ENCODE data around the gene ACY1. TPM values are rescaled to one million over a fixed set of nuclear protein-coding genes. Genes with fewer than 3 reads are reported as not detected.

The ACY1 gene
- total RNA-seq, 2 experiments from 2014 or later, result 57.0 to 63.9 TPM

DNA sequence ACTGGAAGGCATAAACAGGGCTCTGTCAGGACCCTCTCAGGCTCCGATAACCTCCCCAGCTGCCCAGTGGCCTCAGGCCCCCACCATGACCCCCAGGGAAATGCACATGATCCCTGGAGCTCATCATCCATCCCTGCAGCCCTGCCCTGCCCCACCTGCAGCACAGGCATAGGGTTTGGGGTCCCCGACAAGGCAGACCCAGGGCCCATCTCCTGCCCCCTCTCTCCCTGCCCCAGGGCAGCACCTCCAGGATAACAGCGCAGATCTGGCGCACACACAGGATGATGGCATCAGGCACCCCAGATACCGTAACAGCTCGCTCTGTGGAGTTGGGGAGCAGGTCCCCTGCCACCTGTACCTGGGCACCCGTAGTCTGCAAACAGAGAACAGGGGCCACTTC, 23.7 kb upstream of the ACY1 start:
- POLR2A ChIA-PET, result no interaction called here
- CTCF ChIA-PET, result no interaction called here

DNA sequence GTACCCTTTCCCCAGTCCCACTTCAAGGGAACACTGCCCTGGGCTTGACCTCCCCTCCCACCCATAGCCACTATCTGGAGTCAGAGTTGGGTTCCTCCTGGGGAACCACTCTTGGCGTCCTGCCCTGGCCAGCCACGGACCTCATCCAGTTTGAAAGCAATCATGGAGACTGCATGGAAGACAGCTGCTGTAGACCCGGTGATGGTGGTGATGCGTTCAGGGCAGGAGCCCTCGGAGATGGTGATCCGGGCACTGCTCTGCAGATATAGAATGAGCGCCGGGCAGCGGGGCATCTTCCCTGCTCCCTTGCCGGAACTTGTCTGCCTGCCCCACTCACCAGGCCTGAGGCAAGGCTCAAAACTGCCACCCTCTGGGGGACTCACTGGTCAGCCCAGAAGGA, 22.9 kb upstream of the ACY1 start:
- CTCF ChIA-PET, result no interaction called here
- POLR2A ChIA-PET, result no interaction called here

DNA sequence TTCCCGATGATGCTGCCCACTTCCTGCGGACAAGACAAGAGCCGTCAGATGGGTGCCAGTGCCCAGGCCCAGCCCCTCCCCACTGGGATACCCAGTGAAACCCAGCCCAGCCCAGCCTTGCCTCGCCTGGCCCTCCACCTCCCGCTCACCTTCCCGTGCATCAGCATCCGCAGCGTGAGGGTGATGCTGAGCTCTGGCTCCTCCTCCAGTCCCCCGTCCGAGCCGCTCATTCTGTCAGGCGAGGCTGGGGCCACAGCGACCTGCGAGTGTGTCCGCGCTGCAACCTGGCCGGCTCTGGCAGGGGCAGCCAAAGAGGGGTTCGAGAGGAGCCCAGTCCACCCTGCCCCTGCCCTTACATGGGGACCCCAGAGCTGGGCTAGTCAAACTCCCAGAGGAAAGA, 22.3 kb upstream of the ACY1 start:
- ChIA-PET CTCF (interaction anchor here (1.8 kb wide), 1 partner anchor 12 kb away, joined by 7 read pairs; the partner anchor contains the start of gene ABHD14B), POLR2A (no interaction called here)

DNA sequence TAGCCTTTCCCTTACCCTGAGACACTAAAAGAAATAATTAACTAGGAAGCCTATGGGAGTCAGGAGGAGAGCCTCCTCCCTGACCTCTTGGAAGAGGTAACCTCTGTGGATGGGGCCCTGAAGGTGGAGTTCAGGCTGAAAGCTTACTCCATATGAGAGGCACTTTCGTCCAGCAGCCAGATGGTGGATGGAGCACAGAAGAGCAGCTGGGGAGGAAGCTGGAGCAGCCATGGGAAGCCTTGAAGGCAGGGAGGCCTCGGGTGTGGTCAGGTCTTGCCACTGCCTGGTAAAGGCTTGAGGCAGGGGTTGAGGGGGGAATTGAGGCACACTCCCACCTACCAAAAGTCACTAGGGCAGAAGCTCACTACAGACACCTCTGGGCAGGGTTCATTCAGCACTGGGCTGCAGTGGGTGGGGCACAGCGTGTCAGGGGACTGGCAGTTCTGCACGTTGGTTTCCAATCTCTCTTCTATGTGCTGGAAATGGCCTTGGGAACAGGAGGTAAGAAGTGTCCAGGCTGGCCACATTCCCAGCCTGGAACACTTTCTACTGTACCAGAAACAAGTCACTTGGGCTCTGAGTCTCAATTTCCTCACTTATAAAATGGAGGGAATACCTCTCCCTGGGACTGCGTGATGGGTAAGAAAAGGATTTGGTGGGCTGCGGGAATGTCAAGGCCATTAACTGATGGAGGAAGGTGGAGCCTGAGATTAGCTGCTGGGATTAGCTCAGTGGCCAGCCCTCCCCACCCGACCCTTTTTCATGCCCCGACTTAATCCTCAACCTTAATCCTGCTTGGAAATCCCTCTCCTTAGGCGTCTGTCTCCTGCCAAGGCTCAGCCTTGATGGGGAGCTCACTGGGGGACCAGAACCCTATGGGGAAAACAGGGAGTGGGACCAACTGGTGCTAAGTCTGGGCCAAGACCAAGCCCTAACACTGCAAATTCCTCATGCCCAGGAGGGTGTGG, 21.4 kb upstream of the ACY1 start:
- POLR2A ChIA-PET, result no interaction called here
- CTCF ChIA-PET, result interaction anchor here (1.8 kb wide), 1 partner anchor 12 kb away, joined by 7 read pairs; the partner anchor contains the start of gene ABHD14B

DNA sequence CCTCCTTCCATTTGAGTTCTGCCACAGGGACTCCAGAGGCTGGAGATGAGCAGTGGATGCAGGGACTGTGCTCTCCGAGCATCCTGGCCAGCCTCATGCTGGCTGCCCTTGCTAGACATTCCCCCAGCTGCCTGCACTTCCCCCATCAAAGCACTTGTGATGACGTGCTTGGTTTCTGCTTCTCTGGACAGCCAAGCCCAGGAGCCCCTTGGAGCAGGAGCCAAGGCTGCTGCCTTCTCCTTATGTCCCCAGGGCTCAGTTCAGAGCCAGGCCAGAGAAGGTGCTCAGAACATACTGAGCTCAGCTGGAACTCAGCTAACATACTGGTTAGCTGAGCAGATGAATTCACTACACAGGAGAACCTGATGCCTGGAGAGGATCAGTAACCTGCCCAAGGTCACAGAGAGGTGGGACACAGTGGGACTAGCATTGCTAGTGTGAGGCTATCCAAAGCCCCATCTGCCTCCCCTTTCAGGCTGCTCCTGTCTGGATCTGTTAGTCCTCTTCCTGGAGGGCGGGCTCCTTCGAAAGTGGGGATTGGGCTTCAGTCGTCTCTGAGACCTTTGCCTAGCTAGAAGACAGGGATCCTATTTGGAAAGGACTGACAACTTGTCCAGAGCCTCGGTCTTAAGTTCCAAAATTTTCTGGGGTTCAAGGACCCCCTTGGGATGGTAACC, 20.3 kb upstream of the ACY1 start:
- ChIA-PET POLR2A (no interaction called here), CTCF (interaction anchor here (0.7 to 3.7 kb wide), 5 partner anchors 9 to 32 kb away, joined by 3 to 17 read pairs (median 3); partner anchors contain the start of genes ABHD14A, ABHD14B, GPR62 and RPL29)

DNA sequence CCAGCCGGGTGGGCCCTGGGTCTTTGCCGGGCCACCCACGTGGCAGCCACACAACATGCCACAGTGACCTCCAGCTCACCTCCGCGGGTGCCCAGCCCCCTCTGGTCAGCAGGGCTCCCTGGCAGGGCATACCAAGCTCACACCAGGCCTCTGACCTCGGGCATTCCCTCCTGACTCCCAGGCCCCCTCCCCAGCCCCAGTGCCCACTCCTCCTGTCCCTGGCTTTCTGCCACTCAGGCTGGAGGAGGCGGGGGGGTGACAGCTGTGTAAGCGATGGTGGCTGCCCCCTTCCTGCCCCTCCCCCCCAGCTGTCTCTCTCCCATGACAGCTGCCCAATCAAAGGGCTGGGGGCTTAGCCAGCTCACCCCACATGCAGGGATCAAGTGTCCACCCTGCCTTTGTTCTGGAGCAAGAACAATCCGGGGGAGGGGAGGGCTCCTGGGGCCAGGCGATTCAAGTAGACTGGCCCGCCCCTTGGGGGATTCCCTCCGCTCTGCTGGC, 19.3 kb upstream of the ACY1 start:
- ChIA-PET CTCF (interaction anchor here (1.4 to 4.4 kb wide), 4 partner anchors 10 to 31 kb away, joined by 3 to 17 read pairs (median 10); partner anchors contain the start of genes ABHD14A, ABHD14B, GPR62 and PARP3), POLR2A (no interaction called here)

DNA sequence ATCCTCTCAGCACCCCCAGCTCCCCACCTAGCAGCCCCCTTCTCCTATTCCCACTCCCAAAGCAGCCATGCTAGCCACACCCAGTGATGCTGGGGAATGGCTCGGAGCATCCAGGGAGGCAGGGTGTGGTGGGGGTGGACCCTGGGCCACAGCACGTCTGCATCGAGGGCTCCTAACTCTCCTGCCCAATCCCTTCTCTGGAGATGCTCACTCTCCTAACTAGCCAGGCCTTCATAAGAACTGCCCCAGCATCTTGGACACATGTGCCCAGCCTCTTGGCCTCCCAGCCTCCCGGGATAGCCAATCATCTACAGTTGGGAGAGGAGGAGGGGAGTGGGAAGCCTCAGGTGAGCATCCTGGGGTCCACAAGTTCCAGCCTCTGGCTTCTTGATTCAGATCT, 18.8 kb upstream of the ACY1 start:
- ChIA-PET CTCF (interaction anchor here (0.6 to 4.4 kb wide), 5 partner anchors 9 to 31 kb away, joined by 3 to 17 read pairs (median 6); partner anchors contain the start of genes ABHD14A, ABHD14B, GPR62 and PARP3), POLR2A (no interaction called here)

DNA sequence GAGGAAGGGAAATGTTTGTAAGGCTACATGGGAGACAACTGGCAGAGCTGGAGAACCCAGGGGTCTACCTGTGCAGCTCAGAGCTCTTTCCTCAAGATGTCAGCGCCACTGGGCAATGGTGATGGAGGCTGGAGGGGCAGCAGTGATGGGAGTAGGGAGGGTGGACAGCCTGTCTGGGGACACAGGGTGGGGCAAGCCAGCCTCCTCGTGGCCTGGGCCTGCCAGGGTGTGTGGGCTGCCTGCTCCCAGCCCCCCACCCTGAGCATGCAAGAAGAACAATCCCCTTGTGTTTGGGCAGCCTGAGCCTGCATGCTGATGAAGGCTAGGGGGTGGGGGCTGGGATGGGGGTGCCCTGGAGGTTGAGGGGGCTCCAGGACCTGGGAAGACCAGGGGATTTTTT, 17.3 kb upstream of the ACY1 start:
- ChIA-PET CTCF (interaction anchor here (1.3 to 4.4 kb wide), 3 partner anchors 8 to 24 kb away, joined by 3 to 17 read pairs (median 15); partner anchors contain the start of genes ABHD14A, ABHD14B, PARP3 and RRP9), POLR2A (interaction anchor here (1.1 kb wide), 1 partner anchor 30 kb away, joined by 3 read pairs; no protein-coding TSS in a partner anchor)

DNA sequence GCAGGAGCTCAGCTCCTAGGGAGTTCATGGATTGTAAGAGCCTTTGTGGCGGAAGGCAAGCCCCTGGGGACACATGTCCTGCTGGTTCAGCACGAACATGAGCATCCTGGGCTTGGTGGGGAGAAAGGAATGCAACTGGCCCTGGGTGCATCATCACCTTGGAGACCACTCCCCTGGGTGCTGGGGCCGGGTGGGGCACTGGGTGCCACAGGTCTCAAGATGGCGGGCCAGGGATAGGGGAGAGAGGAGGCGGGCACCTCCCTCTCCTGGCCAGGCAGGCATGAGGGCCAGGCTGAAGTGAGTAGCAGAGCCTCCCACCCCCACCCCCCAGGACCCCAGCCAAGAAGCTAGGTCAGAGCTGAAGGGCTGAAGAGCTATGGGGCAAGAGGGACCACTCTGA, 16.8 kb upstream of the ACY1 start:
- CTCF ChIA-PET, result interaction anchor here (1.4 to 4.4 kb wide), 2 partner anchors 24 to 188 kb away, joined by 3 to 15 read pairs; partner anchors contain the start of genes PARP3, POC1A and RRP9
- POLR2A ChIA-PET, result no interaction called here

DNA sequence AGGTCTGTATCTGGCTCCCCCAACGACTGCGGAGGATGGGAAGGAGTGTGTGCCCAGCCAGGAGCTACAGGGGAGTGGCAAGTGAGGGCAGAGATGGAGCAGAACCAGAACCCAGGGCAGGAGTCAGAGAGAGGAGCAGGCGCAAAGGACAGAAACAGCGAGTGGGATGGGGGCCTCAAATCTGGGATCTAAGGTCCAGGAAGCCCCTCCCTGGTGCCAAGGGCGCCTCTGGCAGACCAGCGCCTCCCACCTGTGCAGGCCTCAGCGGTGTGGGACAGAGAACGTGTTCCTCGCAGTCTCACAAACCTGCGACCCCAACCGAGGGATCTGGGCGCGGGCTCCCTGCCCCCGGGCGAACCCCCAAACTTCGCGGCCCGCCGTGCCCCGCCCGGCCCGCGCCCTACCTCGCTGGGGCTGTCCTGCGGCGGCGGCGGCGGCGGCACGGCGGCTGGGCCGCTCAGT, 16.4 kb upstream of the ACY1 start:
- CTCF ChIA-PET, result interaction anchor here (1.4 to 4.4 kb wide), 2 partner anchors 25 to 188 kb away, joined by 3 to 15 read pairs; partner anchors contain the start of genes PARP3, POC1A and RRP9
- POLR2A ChIA-PET, result no interaction called here

DNA sequence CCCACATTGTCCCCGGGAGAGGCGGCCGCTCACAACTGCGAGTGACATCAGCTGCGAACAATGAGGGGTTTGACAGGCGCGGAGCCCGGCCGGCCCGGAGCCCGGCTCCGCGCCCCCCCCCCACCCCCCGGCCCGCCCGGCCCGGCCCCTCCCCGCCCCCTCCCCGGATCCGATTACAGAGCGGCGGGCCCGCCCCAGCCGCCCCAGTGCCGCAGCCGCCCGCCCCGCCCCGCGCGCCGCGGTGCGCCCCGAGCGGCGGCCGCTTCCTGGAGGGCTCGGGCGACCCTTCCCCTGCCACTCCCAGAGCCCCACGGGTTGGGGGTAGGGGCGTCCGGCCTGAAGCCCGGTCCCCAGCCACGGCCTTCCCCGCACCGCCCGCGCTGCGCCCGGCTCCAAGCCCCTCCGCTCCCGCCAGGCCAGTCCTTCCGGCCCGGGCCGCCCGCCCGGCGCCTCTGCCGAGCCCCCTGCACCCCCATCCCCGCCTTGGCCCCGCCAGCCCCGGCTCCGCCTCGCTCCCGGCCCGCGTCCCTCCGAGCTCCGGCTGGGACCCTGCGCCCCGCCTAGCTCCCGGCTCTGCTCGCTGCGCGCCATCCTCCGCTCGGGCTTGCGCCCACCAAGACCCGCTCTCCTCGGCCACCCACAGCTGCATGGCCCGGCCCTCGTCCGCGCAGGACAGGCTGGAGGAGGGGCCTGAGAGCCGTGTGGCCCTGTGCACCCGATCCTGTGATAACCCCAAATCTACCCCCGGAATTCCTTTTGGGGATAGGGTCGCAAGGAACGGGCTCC, 15.8 kb upstream of the ACY1 start, which contains the start of gene PCBP4:
PCBP4 (minus strand) TSS at position 71 of the 786 bp plus-strand sequence. CDS start 6,214 bp downstream, outside the sequence.
- ChIA-PET POLR2A (interaction anchor here (0.9 to 1.4 kb wide), 2 partner anchors 14 to 26 kb away, joined by 3 to 4 read pairs; partner anchors contain the start of genes PARP3 and RRP9), CTCF (interaction anchor here (0.6 to 4.4 kb wide), 3 partner anchors 26 to 1459 kb away, joined by 3 to 15 read pairs (median 5); partner anchors contain the start of genes PARP3, POC1A and RRP9)

DNA sequence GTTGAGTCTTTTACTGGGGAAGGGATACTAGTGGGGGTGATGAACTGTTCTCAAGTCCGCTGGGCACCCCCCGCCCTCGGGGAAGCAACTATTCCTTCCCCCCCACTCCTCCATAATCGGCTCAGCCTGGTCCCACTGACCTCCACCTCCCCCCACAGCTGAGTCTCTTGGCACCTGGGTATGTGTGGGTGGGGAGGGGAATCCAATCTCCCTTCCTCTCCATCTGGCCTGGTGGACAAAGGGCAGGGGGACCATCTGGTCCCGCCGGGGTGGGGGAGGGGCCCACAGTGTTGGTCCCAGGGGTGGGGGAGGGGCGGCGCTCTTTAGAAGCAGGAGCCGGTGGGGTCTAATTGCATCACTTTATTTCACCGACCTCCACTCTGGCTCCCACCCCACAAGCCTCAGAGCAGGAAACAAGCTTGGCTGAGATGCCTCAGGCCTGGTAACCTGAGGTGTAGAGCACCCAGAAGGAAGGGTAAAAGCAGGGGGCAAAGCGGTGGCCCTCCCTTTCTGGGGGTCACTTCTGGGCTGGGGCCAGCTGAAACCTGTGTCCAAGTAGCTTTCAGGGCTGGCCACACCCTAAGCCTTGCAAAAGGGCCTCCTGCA, 15.1 kb upstream of the ACY1 start:
- POLR2A ChIA-PET, result interaction anchor here (0.9 to 1.4 kb wide), 2 partner anchors 14 to 27 kb away, joined by 3 to 4 read pairs; partner anchors contain the start of genes PARP3 and RRP9
- CTCF ChIA-PET, result interaction anchor here (0.6 to 4.4 kb wide), 3 partner anchors 14 to 1459 kb away, joined by 3 to 15 read pairs (median 5); partner anchors contain the start of genes PARP3 and RRP9

DNA sequence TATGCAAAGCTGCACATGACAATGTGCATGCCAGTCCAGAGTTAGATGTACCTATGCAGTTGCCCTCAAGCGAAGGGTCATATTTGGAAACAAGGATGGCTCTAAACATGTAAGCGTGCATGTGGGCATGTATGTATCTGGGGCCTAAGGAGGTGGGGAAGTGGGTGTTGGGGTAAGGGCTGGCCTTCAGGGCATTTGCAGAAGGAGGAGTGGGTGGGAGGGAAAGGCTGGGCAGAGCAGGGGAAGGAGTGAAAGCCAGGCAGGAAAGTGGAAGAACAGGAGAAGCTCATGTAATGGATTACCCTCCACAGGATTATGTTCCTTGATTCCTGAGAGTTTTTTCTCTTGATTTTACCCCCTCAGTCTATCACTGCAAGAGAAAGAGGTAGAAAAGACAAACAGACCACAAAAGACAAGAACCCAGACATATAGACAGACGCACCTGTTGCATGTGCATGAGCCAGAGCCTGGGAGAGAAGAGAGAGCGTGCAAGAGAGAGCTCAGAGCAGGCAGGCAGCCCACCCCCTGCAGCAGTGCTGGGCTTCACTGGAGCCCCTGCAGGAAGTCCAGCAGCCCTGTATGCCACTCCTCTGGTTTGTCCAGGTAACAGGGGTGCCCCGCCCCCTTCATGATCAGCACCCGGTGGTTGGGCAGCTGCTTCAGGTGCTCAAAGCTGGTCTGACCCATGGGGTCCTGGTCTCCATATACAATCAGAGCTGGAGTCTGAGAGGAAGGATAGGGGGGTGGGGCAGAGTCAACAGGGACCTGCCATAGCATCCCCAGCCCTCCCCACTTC, 14.3 kb upstream of the ACY1 start:
- CTCF ChIA-PET, result interaction anchor here (0.7 to 1.4 kb wide), 3 partner anchors 11 to 27 kb away, joined by 3 to 5 read pairs (median 3); partner anchors contain the start of gene RRP9
- POLR2A ChIA-PET, result no interaction called here

DNA sequence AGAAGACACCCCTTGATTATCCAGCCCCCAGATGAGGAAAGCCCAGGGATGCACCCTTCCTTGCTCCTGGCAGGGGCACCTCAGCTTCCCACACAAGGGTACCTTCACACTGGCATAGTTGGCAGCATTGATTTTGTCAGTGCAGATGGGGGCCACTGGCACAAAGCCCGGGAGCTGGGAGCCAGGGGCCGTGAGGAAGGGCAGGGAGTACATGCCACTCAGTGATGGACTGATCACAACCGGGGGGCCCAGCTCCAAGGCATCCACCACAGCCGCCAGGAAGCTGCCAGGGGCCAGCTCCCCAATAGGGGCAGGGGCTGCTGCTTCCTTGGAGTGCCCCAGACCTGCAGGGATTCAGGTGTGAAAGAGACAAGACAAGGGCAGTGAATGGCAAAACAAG, 13.5 kb upstream of the ACY1 start:
- ChIA-PET POLR2A (no interaction called here), CTCF (interaction anchor here (0.7 to 1.4 kb wide), 2 partner anchors 12 to 28 kb away, joined by 3 to 5 read pairs; partner anchors contain the start of gene RRP9)

DNA sequence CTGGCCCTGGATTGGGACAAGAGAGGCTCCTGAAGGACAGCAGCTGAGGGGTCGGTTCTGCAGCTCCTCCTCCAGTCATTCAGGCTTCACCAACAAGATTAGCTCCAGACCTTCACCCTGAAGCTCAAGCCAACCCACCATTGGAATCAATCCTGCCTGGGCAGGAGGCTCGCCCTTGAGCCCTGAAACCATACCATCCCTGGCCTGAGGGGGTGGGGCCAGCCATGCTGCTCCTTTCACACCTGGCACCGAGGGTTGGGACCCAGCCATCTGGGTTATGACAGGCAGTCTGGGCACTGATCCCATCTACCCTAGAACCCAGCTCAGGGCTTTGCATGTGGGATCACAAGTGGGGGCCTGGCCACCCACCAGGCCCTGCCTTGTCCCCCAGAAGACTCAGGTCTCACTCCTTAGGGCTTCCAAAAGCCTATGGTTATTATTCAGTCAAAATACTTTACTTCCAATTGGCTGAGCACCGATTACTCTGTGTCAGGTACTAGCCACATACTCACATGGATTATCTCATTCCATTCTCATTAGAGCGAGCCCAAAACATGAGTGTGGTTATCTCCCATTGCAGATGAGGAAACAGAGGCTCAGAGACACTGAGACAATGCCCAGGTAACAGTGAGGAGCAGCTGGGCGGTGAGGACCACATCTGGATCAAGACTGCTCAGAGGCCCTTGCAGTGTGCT, 12.6 kb upstream of the ACY1 start:
- POLR2A ChIA-PET, result no interaction called here
- CTCF ChIA-PET, result no interaction called here

DNA sequence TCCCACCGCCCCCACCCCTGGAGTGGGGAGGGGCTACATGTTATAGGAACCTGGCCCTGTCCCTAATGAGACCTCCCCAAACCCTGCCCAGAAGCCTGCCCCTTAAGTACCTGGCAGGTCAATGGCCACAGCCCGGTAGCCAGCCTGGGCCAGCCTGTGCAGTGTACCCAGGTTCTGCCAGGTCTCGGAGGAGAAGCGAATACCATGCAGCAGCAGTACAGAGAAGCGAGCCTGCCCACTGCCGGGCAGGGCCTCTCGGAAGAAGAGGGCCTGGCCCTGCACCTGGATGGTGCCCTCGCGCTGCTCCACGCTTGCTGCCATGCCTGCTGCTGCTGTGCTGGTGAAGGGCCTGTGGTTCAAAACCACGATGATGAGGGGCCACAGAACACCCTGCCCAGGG, 12.0 kb upstream of the ACY1 start:
- POLR2A ChIA-PET, result no interaction called here
- CTCF ChIA-PET, result interaction anchor here (4.5 kb wide), 1 partner anchor 29 kb away, joined by 42 read pairs; the partner anchor contains the start of genes PARP3 and RRP9

Measured in activated CD8-positive, alpha-beta memory T cell treated with anti-CD3 and anti-CD28 coated beads for 36 hours (primary cell).